Thymus (tissue), 11 donors: ENCODE results near the gene HOXA6. TPM values are rescaled to one million over a fixed set of nuclear protein-coding genes. Genes with fewer than 3 reads are reported as not detected.
A peak's percentile ranks its signal among the peaks of the same experiment; 100 is the strongest.

ENCODE experiments used
- DNase-seq, 9 donors: peaks; one replicate each; pipeline ENCODE4 v3.0.0-alpha.2; 2013; ENCODE audit warnings: low spot score in 9 of 9, low read depth in 6 of 9, missing footprints in 1 of 9
- H3K27ac ChIP-seq, 2 donors: one replicate each; pipeline ENCODE4 v1.5.1; 2013; ENCODE audit warnings: control low read depth in 1 of 2, low read depth in 1 of 2, low read length in 1 of 2, mild to moderate bottlenecking in 1 of 2, moderate library complexity in 1 of 2
- H3K27me3 ChIP-seq, 2 donors: one replicate each; pipeline ENCODE4 v1.5.1; 2013; ENCODE audit warnings: low read length in 1 of 2; ENCODE audit not compliant: control insufficient read depth in 2 of 2, insufficient read depth in 1 of 2
- H3K36me3 ChIP-seq, 2 donors: one replicate each; pipeline ENCODE4 v1.5.1; 2013; ENCODE audit warnings: low read length in 1 of 2, mild to moderate bottlenecking in 1 of 2, moderate library complexity in 1 of 2; ENCODE audit not compliant: control insufficient read depth in 2 of 2, insufficient read depth in 2 of 2
- H3K4me1 ChIP-seq, 2 donors: one replicate each; pipeline ENCODE4 v1.5.1; 2013; ENCODE audit warnings: low read length in 2 of 2; ENCODE audit not compliant: control insufficient read depth in 2 of 2, insufficient read depth in 2 of 2
- H3K4me3 ChIP-seq, 2 donors: one replicate each; pipeline ENCODE4 v1.5.1; 2013; ENCODE audit warnings: low read length in 2 of 2, control low read depth in 1 of 2, mild to moderate bottlenecking in 1 of 2
- H3K9me3 ChIP-seq, 2 donors: one replicate each; pipeline ENCODE4 v1.5.1; 2013; ENCODE audit warnings: low read length in 1 of 2, mild to moderate bottlenecking in 1 of 2; ENCODE audit not compliant: control insufficient read depth in 2 of 2, insufficient read depth in 1 of 2
- WGBS: extraction: QIAGEN DNeasy Blood & Tissue Kit; methylation state at CpG from one replicate; pipeline ENCODE4 v1.1.7; 2013; 5-methylcytosine and 5-hydroxymethylcytosine counted together
- polyA plus RNA-seq: library from polyadenylated mRNA; stranded (reverse); fragments of 200-250 nt; gene quantifications from one replicate; pipeline ENCODE4 v1.2.3, GENCODE V29; 2013
- total RNA-seq: library from RNA; stranded (reverse); fragments of 120-200 nt; gene quantifications from one replicate; pipeline ENCODE4 v1.2.4, GENCODE V29; 2013
- donor health status: healthy.

Gene HOXA6
- total and polyA plus RNA-seq, 2 donors = 0.09 to 0.33 TPM

- no peak for DNase-seq
- Histone ChIP-seq H3K4me1 (peaks cover 13 to 30% of the 10 kb centered on the region in 2 donors), H3K4me3 (peak overlapping the region; percentile 5 to 28), H3K9me3 (peaks cover 0 to 4% of the 10 kb centered on the region in 2 donors), H3K27ac (peak overlapping the region; percentile 61 to 64), H3K27me3 (peaks cover 82 to 100% of the 10 kb centered on the region in 2 donors), H3K36me3 (peaks cover 0 to 2% of the 10 kb centered on the region in 2 donors)
- WGBS = 22% methylated on average over 38 of the region's 38 CpGs
Measured at GRCh38 chr7:27098578-27099451, 48.8 kb downstream of the HOXA6 start.

DNA sequence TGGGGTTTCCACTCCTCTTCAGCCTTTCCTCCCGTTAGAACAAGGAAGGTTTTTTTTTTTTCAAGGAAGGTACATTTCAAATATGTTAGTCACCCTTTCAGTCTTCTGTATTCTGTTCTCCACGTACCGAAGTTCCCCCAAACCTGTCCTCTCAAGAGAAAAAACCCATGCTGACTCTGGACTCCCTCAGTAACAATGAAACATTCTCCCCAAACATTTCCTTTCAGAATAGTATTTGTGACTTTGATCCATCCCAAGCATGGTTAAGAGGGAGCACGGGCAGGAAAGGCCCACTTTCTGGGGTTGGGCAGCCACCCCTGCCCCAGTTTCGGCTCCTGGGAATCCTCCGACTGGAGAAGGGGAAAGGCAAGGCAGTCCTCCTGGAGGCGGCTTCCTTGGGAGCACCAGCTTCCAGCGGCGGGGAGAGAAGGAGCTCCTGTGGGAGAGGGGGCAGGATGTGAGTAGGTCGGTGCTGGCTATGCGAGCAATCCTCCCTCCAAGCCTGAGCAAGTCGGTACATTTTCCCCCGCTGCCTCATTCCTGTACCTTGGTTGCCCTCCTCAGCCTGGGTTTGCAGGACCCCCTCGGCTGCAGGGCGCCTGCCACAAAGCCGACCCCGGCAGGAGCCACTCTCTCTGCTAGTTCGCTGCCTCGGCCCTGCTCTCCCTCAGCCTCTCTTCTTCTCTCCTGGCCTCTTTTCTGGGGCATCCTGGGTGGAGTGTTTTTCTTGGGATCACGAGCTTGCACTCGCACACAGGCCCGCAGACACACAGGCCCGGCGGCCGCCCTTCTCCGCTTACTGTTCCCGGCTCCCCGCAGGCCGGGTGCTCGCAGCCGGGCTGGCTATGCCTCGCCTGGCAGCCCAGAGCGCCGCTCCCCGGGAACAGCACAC lies 49.6 kb downstream of the HOXA6 start:
- H3K36me3 ChIP-seq = peaks cover 0 to 2% of the 10 kb centered on the region in 2 donors
- 21% methylated on average over 35 of the region's 35 CpGs for WGBS
- H3K9me3 ChIP-seq = no peaks in the 10 kb centered on the region
- peaks cover 86 to 100% of the 10 kb centered on the region in 2 donors for H3K27me3 ChIP-seq
- peak overlapping the region; percentile 61 to 64 for H3K27ac ChIP-seq
- peaks cover 13 to 30% of the 10 kb centered on the region in 2 donors for H3K4me1 ChIP-seq
- DNase-seq = no peak
- H3K4me3 ChIP-seq = peak overlapping the region; percentile 5 to 66

DNA sequence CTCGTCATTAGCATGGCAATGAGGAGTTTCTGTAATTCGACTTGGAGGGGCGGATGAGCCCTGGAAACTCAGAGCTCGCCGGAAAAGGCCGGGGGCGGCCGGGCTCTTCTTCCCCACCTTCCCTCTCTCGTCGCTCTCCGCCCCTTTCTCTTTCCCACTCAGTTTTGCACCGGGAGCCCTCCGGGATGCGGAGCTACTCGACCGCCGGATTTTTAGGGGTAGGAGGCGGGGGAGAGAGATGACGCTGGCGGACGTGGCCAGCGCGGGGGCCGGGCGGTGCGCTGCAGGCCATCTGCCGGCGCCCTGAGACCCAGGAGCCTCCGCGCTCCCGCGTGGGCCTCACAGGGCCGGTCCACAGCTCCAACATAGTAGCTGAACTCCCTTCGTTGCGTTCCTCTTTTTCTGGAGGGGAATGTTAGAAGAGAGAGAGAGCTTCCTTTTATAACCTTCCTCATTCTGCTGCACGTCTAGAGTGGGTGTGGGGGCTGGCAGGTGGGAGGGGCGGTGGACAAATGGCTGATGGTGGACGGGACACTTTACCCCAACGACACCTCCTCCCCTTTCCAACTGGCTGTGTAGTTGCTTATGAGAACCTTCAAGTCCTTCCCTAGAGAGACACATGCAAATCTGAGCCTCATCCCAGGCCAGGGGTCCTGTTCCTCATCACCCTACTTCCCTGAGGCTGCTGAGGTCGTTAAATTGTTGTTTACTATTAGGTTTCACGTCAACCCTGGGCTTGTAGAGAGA lies 50.6 kb downstream of the HOXA6 start:
- H3K27me3 ChIP-seq = peaks cover 87 to 100% of the 10 kb centered on the region in 2 donors
- peak overlapping the region in 1 of 2 donors; percentile 41 for H3K27ac ChIP-seq
- H3K36me3 ChIP-seq = peaks cover 0 to 2% of the 10 kb centered on the region in 2 donors
- no peaks in the 10 kb centered on the region for H3K9me3 ChIP-seq
- H3K4me1 ChIP-seq = peaks cover 13 to 30% of the 10 kb centered on the region in 2 donors
- 2% methylated on average over 41 of the region's 41 CpGs for WGBS
- no peak for DNase-seq
- H3K4me3 ChIP-seq = peak overlapping the region; percentile 65 to 66

DNA sequence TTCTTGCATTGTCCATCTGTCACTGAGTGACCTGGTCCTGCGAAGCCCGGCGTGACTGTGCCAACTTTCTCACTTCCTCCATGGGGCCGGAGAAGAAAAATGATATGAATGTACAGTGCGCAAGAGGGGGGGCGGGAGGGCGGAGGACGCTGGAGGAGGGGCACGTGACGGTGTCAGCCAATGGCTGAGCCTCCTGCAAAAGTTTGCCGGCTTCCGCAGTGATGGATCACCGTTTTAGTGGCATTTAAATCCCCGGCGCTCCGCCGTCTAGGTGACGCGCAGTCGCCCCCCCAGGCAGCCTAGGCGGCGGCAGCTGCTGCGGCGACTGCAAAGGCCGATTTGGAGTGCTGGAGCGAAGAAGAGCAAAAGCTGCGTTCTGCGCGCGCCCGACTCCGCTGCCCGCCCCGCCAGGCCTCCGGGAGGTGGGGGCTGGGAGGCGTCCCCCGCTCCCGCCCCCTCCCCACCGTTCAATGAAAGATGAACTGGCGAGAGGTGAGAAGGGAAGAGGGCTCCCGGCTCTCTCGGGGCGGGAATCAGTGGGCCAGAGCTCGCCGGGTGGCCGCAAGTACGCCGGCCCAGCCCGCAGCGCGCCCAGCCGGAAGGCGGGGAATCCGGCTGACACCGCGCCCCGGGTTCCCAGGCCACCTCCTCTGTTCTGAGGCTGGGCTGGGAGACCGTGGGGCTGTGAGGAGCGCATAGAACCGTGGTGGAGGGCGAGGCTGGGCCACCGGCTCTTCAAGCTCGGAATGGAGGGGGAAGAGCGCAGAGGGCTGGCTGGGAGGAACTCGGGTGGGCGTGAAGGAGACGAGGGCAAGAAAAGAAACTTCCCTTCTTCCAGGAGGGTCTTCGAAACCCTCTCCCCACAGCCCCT lies 51.4 kb downstream of the HOXA6 start, which contains the start of gene HOXA1:
Gene HOXA1 (minus strand): TSS at position 104 of the 871 bp plus-strand sequence. CDS start 88 bp downstream, at position 16.
- DNase-seq = peak; percentile 41 to 87 (median 64)
- Histone ChIP-seq H3K27me3 (peaks cover 87 to 100% of the 10 kb centered on the region in 2 donors), H3K9me3 (no peaks in the 10 kb centered on the region), H3K27ac (peak within 1 kb of the TSS; percentile 41 to 60), H3K4me1 (peaks cover 13 to 30% of the 10 kb centered on the region in 2 donors), H3K36me3 (peaks cover 0 to 2% of the 10 kb centered on the region in 2 donors), H3K4me3 (peak within 1 kb of the TSS; percentile 65 to 66)
- WGBS = under 1% methylated on average over 68 of the region's 68 CpGs

Other genes starting within 250 kb of the HOXA6 start
- 0.28 TPM for gene HOXA1, start 51.8 kb downstream of the HOXA6 start, total RNA-seq
- 0.71 TPM for gene HOXA1, start 51.8 kb downstream of the HOXA6 start, polyA plus RNA-seq
- gene HOXA2, start 45.1 kb downstream of the HOXA6 start, total RNA-seq = 1.5 TPM
- 3.9 TPM for gene HOXA2, start 45.1 kb downstream of the HOXA6 start, polyA plus RNA-seq
- gene HOXA4, start 17.0 kb downstream of the HOXA6 start, total RNA-seq = 0.42 TPM
- 3.0 TPM for gene HOXA4, start 17.0 kb downstream of the HOXA6 start, polyA plus RNA-seq
- gene HOXA5, start 4.1 kb downstream of the HOXA6 start, total RNA-seq = 0.24 TPM
- 0.43 TPM for gene HOXA5, start 4.1 kb downstream of the HOXA6 start, polyA plus RNA-seq
- 0.80 TPM for gene HOXA3, start 4.8 kb upstream of the HOXA6 start, total RNA-seq
- gene HOXA3, start 4.8 kb upstream of the HOXA6 start, polyA plus RNA-seq = 5.5 TPM
- 0.57 TPM for gene HOXA7, start 8.9 kb upstream of the HOXA6 start, total RNA-seq
- gene HOXA7, start 8.9 kb upstream of the HOXA6 start, polyA plus RNA-seq = 0.41 TPM
- 1.5 TPM for gene HOXA9, start 17.8 kb upstream of the HOXA6 start, total RNA-seq
- gene HOXA9, start 17.8 kb upstream of the HOXA6 start, polyA plus RNA-seq = 4.9 TPM
- gene HOXA10, start 26.5 kb upstream of the HOXA6 start, total RNA-seq = 1.1 TPM
- gene HOXA10, start 26.5 kb upstream of the HOXA6 start, polyA plus RNA-seq = 3.5 TPM
- not detected for gene HOXA11, start 37.5 kb upstream of the HOXA6 start, total RNA-seq
- gene HOXA11, start 37.5 kb upstream of the HOXA6 start, polyA plus RNA-seq = under 0.01 TPM
- not detected for gene HOXA13, start 52.3 kb upstream of the HOXA6 start, total RNA-seq
- 0.02 TPM for gene HOXA13, start 52.3 kb upstream of the HOXA6 start, polyA plus RNA-seq
- gene EVX1, start 95.0 kb upstream of the HOXA6 start, total RNA-seq = not detected
- 0.05 TPM for gene EVX1, start 95.0 kb upstream of the HOXA6 start, polyA plus RNA-seq